HepG2 (cell line): Measurements from ENCODE around the gene ANP32D.
A peak's percentile ranks its signal among the peaks of the same experiment; 100 is the strongest.

Experiments used
- CTCF ChIP-seq: sonication (generic); formaldehyde crosslinking; IDR thresholded peaks from 2 replicates; pipeline ENCODE4 v1.5.0; 2020; ENCODE audit warnings: mild to moderate bottlenecking, missing genetic modification reagents, moderate library complexity
- KDM4B ChIP-seq: sonication (generic); formaldehyde crosslinking; IDR thresholded peaks from 2 replicates; pipeline ENCODE4 v1.4.0; 2020; ENCODE audit warnings: missing genetic modification reagents
- STAT6 ChIP-seq: sonication (generic); formaldehyde crosslinking; IDR thresholded peaks from 2 replicates; pipeline ENCODE4 v1.4.0; 2020; ENCODE audit warnings: missing genetic modification reagents, mild to moderate bottlenecking, borderline replicate concordance

- TF ChIP-seq CTCF (CRISPR knock-in tag) (peak; percentile 52), KDM4B (CRISPR knock-in tag) (no peak), STAT6 (CRISPR knock-in tag) (no peak)
Measured at GRCh38 chr12:48454667-48455066, 17.7 kb upstream of the ANP32D start.
